ENCODE data around the gene SLC16A10.

Gene SLC16A10

GRCh38 chr6:111256646-111257045 is 169.3 kb downstream of the SLC16A10 start:
- FAIRE-seq (no peak), DNase-seq (ENCODE audit: insufficient read length, low spot score) (no peak)
- TF ChIP-seq, protein P1, sequence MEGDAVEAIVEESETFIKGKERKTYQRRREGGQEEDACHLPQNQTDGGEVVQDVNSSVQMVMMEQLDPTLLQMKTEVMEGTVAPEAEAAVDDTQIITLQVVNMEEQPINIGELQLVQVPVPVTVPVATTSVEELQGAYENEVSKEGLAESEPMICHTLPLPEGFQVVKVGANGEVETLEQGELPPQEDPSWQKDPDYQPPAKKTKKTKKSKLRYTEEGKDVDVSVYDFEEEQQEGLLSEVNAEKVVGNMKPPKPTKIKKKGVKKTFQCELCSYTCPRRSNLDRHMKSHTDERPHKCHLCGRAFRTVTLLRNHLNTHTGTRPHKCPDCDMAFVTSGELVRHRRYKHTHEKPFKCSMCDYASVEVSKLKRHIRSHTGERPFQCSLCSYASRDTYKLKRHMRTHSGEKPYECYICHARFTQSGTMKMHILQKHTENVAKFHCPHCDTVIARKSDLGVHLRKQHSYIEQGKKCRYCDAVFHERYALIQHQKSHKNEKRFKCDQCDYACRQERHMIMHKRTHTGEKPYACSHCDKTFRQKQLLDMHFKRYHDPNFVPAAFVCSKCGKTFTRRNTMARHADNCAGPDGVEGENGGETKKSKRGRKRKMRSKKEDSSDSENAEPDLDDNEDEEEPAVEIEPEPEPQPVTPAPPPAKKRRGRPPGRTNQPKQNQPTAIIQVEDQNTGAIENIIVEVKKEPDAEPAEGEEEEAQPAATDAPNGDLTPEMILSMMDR (IDR thresholded peaks at IDR 0.05; ENCODE audit: insufficient read depth, missing control alignments): peak; percentile 10

- TF ChIP-seq, protein P1 (IDR thresholded peaks at IDR 0.05; ENCODE audit: insufficient read depth, missing control alignments): no peak
- no peak for FAIRE-seq
- no peak for DNase-seq (ENCODE audit: insufficient read length, low spot score)
Measured at GRCh38 chr6:111258010-111258409, 170.7 kb downstream of the SLC16A10 start.

DNA sequence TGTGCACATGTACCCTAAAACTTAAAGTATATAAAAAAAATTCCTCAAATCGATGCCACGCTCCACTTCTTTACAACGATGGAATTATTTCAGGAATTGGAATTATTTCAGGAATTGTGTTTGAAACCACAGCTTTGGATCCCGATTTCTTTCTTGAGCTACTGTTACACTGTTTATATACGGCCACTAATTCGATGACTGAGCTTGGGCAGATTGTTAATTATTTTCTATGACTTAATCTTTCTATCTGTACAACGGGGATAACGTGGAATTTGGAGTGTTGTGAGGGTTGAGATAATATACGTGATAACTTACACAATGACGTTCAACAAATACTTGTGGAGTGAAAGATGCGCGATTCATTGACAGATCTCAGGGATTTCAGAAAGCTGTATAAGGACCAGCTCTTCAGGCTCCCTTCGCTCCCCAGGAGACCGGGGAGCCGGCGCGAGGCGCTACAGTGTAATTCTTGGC is 171.3 kb downstream of the SLC16A10 start:
- TF ChIP-seq, protein P1 (IDR thresholded peaks at IDR 0.05; ENCODE audit: insufficient read depth, missing control alignments): no peak
- DNase-seq (ENCODE audit: insufficient read length, low spot score) (no peak), FAIRE-seq (no peak)

GRCh38 chr6:111259089-111259831 is 172.0 kb downstream of the SLC16A10 start:
- FAIRE-seq (peak; percentile 84), DNase-seq (ENCODE audit: insufficient read length, low spot score) (peak; percentile 94)
- TF ChIP-seq, protein P1 (IDR thresholded peaks at IDR 0.05; ENCODE audit: insufficient read depth, missing control alignments): peak; percentile 99

DNA sequence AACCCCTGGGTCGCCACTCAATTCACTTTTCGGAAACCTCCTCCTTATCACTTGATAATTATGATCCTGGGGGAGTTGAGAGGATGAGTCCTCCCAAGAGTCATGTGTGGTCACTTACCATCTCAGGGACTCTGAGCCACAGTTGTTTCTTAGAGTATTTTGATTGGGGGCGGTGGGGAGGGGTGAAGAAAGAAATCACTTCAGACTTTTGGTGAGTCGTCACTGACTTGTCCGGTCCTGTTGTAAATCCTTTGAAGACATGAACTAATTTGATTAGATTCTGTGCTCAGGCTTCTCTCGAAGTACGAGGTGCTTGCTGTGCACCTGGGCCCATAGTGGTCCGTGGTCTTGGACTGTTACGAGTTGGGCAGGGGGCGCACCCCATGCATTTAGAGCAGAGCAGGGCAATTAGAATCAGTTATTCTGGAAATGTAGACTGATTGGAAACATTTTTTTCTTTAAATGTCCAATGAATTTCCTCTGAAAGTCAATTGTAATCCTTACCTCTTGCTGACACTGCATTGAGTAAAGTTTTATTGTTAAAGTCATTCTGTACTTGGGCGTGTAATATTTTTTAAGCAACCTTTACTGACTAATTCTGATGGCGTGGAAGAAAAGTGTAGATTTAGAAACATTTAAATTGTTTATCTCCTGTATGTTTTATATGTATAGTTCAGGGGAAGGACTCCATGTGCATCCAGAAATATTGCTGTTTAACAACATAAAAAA is 173.4 kb downstream of the SLC16A10 start:
- TF ChIP-seq, protein P1 (IDR thresholded peaks at IDR 0.05; ENCODE audit: insufficient read depth, missing control alignments): no peak
- no peak for FAIRE-seq
- DNase-seq (ENCODE audit: insufficient read length, low spot score): no peak

DNA sequence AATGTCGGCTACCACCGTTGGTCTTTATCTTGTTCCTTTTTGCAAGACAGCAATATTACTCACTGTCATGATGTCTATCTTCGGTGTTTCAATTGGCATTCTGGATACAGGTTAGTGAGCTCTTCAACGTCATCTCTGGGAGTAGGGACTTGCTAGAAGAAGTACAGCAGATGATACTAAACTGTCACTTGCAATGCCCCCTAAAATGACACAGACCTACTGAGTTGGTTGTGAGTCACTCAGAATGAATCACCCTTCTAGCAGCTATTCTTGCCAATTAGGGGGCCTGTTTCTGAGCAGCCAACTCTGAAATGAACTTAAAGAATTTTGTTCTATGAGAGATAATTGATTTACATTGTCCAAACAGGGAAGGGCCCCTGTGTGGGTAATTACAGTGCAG is 176.5 kb downstream of the SLC16A10 start:
- FAIRE-seq: no peak
- TF ChIP-seq, protein P1 (IDR thresholded peaks at IDR 0.05; ENCODE audit: insufficient read depth, missing control alignments): no peak
- DNase-seq (ENCODE audit: insufficient read length, low spot score): no peak

GRCh38 chr6:111265842-111266241 is 178.5 kb downstream of the SLC16A10 start:
- FAIRE-seq (no peak), DNase-seq (ENCODE audit: insufficient read length, low spot score) (no peak)
- TF ChIP-seq, protein P1 (IDR thresholded peaks at IDR 0.05; ENCODE audit: insufficient read depth, missing control alignments): no peak

All from D721Med (cell line).